MM.1S (cell line): ENCODE results near the gene CPLX3.

ENCODE experiments used
- DNase-seq: peaks from one replicate; pipeline ENCODE4 v3.0.0-alpha.2; 2015
- H2AFZ ChIP-seq: fragments of 300-600 bp; sonication (generic); 2 replicates; pipeline ENCODE4 v1.6.0; 2016; ENCODE audit warnings: antibody characterized with exemption, low read length
- H3F3A ChIP-seq: fragments of 300-600 bp; sonication (generic); 2 replicates; pipeline ENCODE4 v1.6.1; 2016; ENCODE audit warnings: mild to moderate bottlenecking, antibody characterized with exemption, low read length, moderate library complexity, mixed read lengths; ENCODE audit not compliant: insufficient read depth
- H3K27ac ChIP-seq: fragments of 300-600 bp; sonication (generic); 2 replicates; pipeline ENCODE4 v1.5.1; 2016; ENCODE audit warnings: mild to moderate bottlenecking, low read length
- H3K27me3 ChIP-seq: fragments of 300-600 bp; sonication (generic); replicated peaks from 2 replicates; pipeline ENCODE4 v1.6.0; 2016; ENCODE audit warnings: low read length; ENCODE audit not compliant: insufficient read depth
- H3K36me3 ChIP-seq: fragments of 300-600 bp; sonication (generic); replicated peaks from 2 replicates; pipeline ENCODE4 v1.6.1; 2016; ENCODE audit warnings: mild to moderate bottlenecking, low read length, mixed read lengths; ENCODE audit not compliant: insufficient read depth
- H3K4me1 ChIP-seq: fragments of 300-600 bp; sonication (generic); 2 replicates; pipeline ENCODE4 v1.6.1; 2016; ENCODE audit warnings: low read length, mixed read lengths
- H3K4me2 ChIP-seq: fragments of 300-600 bp; sonication (generic); 2 replicates; pipeline ENCODE4 v1.6.0; 2016; ENCODE audit warnings: low read depth, low read length
- H3K4me3 ChIP-seq: fragments of 300-600 bp; sonication (generic); 2 replicates; pipeline ENCODE4 v1.5.1; 2016; ENCODE audit warnings: low read length, mixed read lengths
- H3K79me2 ChIP-seq: fragments of 300-600 bp; sonication (generic); 2 replicates; pipeline ENCODE4 v1.6.1; 2016; ENCODE audit warnings: mixed run types, low read length, mixed read lengths
- H3K9ac ChIP-seq: fragments of 300-600 bp; sonication (generic); 2 replicates; pipeline ENCODE4 v1.6.1; 2016; ENCODE audit warnings: low read length, mixed read lengths
- H3K9me2 ChIP-seq: fragments of 300-600 bp; sonication (generic); replicated peaks from 2 replicates; pipeline ENCODE4 v1.6.1; 2016; ENCODE audit warnings: mild to moderate bottlenecking, low read length, mixed read lengths; ENCODE audit not compliant: insufficient read depth
- H3K9me3 ChIP-seq: fragments of 300-600 bp; sonication (generic); replicated peaks from 2 replicates; pipeline ENCODE4 v1.6.1; 2016; ENCODE audit warnings: mild to moderate bottlenecking, low read length, mixed read lengths; ENCODE audit not compliant: insufficient read depth
- H4K20me1 ChIP-seq: fragments of 300-600 bp; sonication (generic); 2 replicates; pipeline ENCODE4 v1.6.1; 2016; ENCODE audit warnings: mild to moderate bottlenecking, low read length, moderate library complexity, mixed read lengths; ENCODE audit not compliant: insufficient read depth
- CTCF ChIP-seq: fragments of 300-600 bp; sonication (generic); IDR thresholded peaks from 2 replicates; pipeline ENCODE4 v1.5.1; 2016; ENCODE audit warnings: antibody characterized with exemption, low read length, mixed read lengths
- EZH2 ChIP-seq: fragments of 300-600 bp; sonication (generic); optimal IDR thresholded peaks from 2 replicates; pipeline ENCODE3; 2017; ENCODE audit warnings: low read depth, mild to moderate bottlenecking, antibody characterized with exemption, low read length, mixed read lengths
- EZH2phosphoT487 ChIP-seq: fragments of 300-600 bp; sonication (generic); IDR thresholded peaks from 2 replicates; pipeline ENCODE4 v1.6.1; 2018; ENCODE audit warnings: antibody characterized with exemption, low read length

Gene CPLX3

GRCh38 chr15:74845581-74845980 is 19.2 kb downstream of the CPLX3 start:
- no peak overlapping the region for H3K27ac ChIP-seq
- peaks cover 7% of the 10 kb centered on the region; the same call in 1 of the 2 replicates for H3K4me1 ChIP-seq
- H3K9ac ChIP-seq: no peak overlapping the region
- H3K36me3 ChIP-seq: no peaks in the 10 kb centered on the region
- H3K9me2 ChIP-seq: no peaks in the 10 kb centered on the region
- TF ChIP-seq EZH2phosphoT487 (no peak), EZH2 (no peak), CTCF (no peak)
- H3K4me3 ChIP-seq: no peak overlapping the region
- H3K9me3 ChIP-seq: no peaks in the 10 kb centered on the region
- H3K79me2 ChIP-seq: peaks cover 25% of the 10 kb centered on the region
- DNase-seq: no peak
- H2AFZ ChIP-seq: no peak overlapping the region
- no peaks in the 10 kb centered on the region for H3K27me3 ChIP-seq
- no peak overlapping the region for H3K4me2 ChIP-seq
- peaks cover 14% of the 10 kb centered on the region for H3F3A ChIP-seq
- H4K20me1 ChIP-seq: no peaks in the 10 kb centered on the region

- Histone ChIP-seq H3F3A (peaks cover 14% of the 10 kb centered on the region), H3K79me2 (peaks cover 7% of the 10 kb centered on the region; the same call in 1 of the 2 replicates), H3K9me3 (no peaks in the 10 kb centered on the region), H4K20me1 (no peaks in the 10 kb centered on the region), H3K9ac (no peak overlapping the region), H3K27ac (no peak overlapping the region), H3K36me3 (no peaks in the 10 kb centered on the region), H3K9me2 (no peaks in the 10 kb centered on the region), H3K4me3 (no peak overlapping the region), H3K27me3 (no peaks in the 10 kb centered on the region), H3K4me2 (no peak overlapping the region), H3K4me1 (0 out of 2 replicates have a peak, but pooled peaks cover 3% of the 10 kb centered on the region), H2AFZ (no peak overlapping the region)
- TF ChIP-seq EZH2phosphoT487 (no peak), EZH2 (no peak), CTCF (no peak)
- DNase-seq: no peak
Measured at GRCh38 chr15:74847432-74847831, 21.0 kb downstream of the CPLX3 start.

GRCh38 chr15:74850393-74850792 is 24.0 kb downstream of the CPLX3 start:
- no peaks in the 10 kb centered on the region for H3K9me3 ChIP-seq
- no peaks in the 10 kb centered on the region for H3K9me2 ChIP-seq
- H3K4me1 ChIP-seq: no peaks in the 10 kb centered on the region
- H3K79me2 ChIP-seq: peaks cover 7% of the 10 kb centered on the region; the same call in 1 of the 2 replicates
- no peak overlapping the region for H3K4me3 ChIP-seq
- TF ChIP-seq EZH2phosphoT487: no peak
- no peak for TF ChIP-seq CTCF
- TF ChIP-seq EZH2: no peak
- H4K20me1 ChIP-seq: no peaks in the 10 kb centered on the region
- H3F3A ChIP-seq: no peaks in the 10 kb centered on the region
- no peaks in the 10 kb centered on the region for H3K36me3 ChIP-seq
- H3K4me2 ChIP-seq: no peak overlapping the region
- no peak overlapping the region for H2AFZ ChIP-seq
- no peak overlapping the region for H3K27ac ChIP-seq
- DNase-seq: no peak
- no peak overlapping the region for H3K9ac ChIP-seq
- H3K27me3 ChIP-seq: no peaks in the 10 kb centered on the region
